HG03460 (cell line): ENCODE results near the gene ACTR5.

Source experiments
- ATAC-seq: cut with Tn5 transposase; IDR thresholded peaks from one replicate; pipeline ENCODE4 v1.9.1; 2021; ENCODE audit not compliant: unreplicated experiment

Gene ACTR5

DNA sequence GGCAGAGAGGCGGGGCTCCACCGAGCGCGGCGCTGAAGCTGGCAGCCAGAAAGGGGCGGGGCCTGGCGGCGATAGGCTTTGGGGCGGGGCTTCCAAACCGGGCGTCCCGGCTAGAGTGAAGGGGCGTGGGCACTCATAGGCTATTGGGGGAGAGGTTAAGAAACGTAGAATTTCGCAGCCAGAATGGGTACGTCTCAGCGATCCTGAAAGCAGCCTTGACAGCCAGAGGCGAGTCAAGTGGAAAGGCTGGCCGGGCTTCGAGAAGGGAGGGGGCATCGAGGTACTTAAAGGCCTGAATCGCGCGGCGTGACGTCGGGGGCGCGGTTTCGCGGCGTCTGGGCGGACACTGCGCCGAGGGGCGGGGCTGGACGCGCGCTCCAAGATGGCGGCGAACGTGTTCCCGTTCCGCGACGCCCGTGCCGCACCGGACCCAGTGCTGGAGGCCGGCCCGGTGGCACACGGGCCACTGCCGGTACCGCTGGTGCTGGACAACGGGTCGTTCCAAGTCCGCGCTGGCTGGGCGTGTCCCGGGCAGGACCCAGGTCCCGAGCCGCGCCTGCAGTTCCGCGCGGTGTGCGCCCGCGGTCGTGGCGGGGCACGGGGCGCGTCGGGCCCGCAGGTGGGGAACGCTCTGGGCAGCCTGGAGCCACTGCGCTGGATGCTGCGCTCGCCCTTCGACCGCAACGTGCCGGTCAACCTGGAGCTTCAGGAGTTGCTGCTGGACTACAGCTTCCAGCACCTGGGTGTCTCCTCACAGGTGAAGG lies at the start of gene ACTR5:
TSS of gene ACTR5 (plus strand) at position 364 of the 764 bp plus-strand sequence. CDS start at position 383, 19 bp downstream.
- ATAC-seq: peak; percentile 77

DNA sequence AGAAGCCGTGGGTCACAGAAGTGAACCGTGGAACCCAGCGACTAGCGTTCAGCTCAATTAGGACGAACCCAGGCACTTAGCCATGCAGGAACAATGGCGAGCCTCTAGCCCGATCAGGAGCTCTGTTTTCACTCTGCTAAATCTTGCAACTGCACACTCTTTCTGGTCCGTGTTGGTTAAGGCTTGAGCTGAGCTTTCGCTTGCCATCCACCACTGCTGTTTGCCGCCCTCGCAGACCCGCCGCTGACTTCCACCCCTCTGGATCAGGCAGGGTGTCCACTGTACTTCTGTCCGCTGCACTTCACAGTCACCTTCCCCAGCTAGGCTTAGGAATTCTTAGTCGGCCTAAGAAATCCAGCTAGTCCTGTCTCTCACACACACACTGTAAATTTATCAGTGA lies 49.7 kb upstream of the ACTR5 start:
- no peak for ATAC-seq

DNA sequence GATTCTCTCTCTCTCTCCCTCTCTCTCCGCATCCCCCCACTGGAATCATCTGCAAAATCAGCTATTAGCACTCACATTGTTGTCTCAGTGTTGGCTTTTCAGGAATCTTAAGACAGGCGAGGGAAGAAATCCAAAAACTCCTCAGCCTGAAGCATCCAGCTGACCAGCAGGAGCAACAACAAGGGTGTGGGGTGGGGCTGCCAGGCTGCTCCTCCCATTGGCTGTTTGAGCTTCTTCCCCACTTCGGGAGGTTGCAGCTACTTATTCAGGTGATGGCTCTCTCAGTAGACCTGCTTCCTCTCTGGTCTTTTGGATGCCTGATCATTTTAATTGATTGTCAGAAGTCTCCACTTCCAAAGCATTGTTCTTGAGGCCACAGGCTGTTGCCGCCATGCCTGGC lies 48.1 kb upstream of the ACTR5 start:
- no peak for ATAC-seq

DNA sequence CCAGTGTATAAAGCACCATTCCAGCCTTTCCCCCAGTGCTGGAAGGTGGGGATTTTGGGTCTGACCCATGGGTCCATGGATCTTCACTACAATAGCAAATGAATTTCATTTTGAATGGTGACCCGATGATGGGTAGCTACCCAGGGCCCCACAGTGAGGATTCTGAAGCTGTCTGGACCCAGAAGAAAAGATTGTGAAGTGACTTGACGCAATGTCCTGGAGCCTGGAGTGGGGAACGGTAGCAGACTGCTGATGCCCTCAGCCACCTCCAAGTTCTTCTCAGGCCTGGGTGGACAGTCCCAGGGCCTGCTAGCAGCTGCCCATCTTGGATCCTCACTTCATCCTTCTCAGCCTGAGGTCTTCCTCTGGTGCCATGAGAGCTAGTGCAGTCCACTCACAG lies 47.3 kb upstream of the ACTR5 start:
- no peak for ATAC-seq

DNA sequence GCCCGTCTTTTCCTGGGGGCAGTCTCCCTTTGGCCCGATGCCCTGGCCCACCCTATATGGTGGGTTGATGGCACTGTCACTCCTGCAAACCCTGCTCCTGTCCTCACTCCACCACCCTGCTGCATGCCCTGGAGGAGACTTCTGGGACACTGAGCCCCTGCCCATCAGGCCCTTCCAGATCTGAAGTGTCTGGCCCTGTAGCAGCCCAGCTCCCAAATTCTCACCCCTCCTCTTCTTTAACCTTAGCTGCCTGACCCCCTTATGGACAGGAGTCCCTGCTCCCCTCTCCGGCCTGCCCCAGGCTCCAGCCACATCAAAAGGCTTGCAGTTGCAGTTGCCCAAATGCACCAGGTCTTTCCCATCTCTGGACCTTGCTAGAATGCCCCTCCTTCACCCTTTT lies 44.7 kb upstream of the ACTR5 start:
- ATAC-seq: no peak

DNA sequence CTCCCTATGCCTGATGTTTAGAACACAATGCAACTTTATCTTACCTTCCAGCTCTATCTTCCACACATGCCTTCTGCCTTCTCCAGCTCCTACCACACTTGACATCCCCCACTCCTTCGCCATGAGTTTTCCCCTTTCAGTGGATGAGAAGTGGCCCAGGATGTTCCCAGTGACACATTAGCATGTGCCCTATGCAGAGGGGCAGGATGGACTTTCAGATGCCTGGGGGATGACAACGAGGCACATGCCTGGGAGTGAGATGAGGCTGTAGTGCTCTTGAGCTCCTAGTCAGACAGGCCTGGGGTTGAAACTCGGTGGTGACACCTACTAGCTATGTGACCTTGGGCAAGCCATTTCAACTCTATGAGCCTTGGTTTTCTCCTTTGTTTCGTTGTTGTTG lies 44.1 kb upstream of the ACTR5 start:
- no peak for ATAC-seq

DNA sequence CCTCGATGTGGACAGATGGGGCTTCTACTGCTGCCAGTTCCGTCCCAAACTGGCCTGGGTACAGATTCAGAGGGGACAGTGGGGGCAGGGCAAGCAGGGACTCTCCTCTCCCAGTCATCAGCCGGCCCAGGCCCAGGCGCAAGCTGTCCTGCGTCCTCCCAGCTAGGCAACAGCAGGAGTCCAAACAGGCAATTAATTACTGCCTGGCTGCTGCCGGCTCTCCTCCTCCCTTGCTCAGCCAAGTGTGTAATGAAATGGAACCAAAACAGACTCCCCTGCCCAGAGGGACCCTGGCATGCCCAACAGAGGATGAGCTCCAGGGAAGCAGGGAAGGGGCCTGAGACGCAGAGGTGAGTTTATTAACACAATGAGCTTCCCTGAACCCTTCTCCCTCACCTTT lies 41.8 kb upstream of the ACTR5 start:
- ATAC-seq: no peak

DNA sequence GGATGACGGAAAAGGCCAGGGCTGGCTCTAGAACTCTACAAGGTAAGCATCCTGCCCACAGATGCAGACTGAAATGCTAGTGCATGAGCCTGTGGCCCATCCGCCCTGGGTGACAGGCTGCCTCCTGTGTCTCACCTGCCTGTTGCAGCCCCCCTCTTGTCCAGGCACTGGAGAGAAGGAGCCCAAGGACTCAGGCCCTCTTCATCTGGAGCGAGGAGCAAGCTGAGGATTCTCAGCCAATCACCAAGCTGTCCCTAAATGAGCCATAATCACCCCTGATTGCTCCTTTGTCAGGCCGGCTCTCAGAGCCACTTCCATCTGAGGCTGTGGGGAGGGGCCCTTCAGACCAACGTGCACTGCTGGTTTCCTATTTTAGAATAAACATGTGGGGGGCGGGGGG lies 34.0 kb upstream of the ACTR5 start:
- ATAC-seq: no peak

DNA sequence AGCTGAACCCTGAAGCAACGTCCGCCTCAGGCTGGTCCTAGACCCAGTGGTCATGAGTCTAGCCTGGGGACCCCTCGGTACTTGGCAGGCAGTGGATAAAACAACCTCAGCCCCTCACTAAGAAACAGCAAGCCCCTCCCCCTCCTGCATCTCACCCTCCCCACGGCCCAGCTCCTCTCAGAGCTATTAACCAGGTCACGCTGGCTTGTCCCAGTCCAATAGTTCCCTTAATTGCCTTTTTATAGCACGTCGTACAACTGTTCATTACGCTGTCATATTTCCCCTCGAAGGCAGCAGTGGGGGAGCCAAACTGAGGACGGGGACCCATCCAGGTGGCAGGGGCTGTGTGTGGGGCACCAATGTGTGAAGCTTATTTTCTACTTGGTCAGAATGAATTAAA lies 32.6 kb upstream of the ACTR5 start:
- no peak for ATAC-seq

DNA sequence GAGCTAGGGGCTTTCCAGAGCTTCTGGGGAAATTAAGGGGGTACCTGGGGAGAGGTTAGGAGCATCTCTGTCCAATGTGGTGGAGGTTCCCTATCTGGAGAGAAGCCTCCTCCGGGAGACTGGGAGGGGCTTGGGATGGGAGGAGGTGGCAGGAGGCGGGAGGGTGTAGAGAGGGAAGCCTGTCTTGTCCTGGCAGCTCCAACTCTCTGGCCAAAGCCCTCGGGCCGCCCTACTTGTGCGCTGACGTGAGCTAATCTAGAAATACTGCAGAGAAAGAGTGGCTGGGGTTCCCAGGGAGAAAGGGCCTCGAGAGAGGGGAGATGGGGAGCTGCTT lies 25.6 kb upstream of the ACTR5 start:
- no peak for ATAC-seq

DNA sequence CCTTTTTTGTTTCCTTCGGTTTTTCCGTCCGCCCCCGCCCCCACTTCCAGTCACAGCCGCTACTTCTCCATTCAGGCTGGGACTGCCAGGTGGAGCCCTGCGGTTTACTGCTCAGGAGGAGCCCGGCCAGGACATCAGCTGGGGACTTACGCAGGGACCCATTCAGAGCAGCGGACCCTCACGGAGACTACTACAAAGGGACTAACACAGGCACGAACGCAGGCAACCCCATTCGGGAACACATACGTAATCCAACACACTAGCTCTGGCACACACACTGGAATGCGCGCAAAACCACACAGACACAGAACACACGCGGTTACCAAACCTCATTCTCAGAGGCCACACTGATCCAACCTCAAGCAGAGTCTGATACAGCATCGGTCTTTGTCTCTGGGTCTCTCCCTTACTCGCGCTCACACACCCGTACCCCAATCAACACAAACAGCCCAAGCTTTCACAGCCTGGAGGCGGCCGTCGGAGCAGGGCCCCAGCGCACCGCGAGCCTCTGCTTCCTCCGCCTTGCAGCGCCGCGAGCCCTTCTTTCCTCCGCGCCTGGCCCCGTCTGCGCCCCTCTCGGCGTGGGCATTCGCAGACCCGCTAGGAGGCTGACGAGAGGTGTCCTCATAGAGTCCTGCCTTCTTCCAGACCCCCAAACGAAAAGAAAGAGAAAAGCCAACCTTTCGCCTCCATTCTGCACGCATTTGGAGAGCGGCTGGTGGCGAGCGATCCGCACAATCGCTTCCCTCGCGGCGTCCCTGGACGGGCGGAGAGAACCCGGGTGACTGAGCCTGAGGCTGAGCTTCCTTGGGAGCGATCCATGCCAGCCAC lies 25.0 kb upstream of the ACTR5 start:
- no peak for ATAC-seq

DNA sequence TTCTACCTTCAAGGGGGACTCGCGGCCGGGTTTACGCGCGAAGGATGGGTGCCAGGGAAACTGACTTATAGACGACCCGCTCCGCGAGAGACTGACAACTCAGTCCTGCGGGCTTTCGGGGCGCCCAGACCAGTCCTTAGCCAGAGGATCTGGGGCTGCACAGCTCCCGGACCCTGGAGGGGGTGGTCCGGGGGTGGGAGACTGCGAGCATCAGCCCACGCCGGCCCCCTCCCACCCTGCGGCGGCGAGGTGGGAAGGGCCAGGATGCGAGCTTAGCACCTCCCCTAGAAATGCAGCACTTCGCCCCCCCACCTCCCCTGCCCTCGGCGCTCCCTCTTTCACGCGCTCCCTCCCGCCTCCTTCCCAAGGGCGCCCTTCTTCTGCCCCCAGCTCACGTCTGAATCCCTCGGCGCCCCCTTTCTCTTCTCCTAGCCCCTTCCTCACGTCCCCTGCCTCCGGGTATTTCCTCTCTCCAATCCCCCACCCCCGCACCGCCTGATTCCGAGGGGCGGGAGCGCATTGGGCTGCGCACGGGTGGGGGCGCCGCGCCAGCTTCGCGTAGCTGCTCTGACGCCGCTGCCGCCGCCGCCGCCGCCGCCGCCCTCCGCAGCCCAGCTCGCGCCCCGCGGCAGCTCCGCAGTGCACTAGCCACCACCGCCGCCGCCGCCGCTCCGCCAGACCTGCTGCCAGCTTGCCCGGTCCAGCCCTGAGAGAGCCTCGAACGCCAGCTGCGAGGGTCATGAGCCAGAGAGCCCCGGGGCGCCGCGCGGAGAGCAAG lies 24.2 kb upstream of the ACTR5 start, which contains the start of gene SLC32A1:
TSS of gene SLC32A1 (plus strand) at position 639 of the 778 bp plus-strand sequence. CDS start 239 bp downstream, outside the sequence.
- ATAC-seq: no peak

DNA sequence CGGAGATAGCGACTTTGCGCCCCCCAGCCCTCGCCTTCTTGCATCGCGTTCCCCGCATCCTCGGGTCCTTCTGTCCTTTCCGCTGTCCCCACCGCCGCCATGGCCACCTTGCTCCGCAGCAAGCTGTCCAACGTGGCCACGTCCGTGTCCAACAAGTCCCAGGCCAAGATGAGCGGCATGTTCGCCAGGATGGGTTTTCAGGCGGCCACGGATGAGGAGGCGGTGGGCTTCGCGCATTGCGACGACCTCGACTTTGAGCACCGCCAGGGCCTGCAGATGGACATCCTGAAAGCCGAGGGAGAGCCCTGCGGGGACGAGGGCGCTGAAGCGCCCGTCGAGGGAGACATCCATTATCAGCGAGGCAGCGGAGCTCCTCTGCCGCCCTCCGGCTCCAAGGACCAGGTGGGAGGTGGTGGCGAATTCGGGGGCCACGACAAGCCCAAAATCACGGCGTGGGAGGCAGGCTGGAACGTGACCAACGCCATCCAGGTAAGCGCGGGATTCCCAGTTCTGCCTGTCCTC lies 23.6 kb upstream of the ACTR5 start:
- ATAC-seq: no peak

DNA sequence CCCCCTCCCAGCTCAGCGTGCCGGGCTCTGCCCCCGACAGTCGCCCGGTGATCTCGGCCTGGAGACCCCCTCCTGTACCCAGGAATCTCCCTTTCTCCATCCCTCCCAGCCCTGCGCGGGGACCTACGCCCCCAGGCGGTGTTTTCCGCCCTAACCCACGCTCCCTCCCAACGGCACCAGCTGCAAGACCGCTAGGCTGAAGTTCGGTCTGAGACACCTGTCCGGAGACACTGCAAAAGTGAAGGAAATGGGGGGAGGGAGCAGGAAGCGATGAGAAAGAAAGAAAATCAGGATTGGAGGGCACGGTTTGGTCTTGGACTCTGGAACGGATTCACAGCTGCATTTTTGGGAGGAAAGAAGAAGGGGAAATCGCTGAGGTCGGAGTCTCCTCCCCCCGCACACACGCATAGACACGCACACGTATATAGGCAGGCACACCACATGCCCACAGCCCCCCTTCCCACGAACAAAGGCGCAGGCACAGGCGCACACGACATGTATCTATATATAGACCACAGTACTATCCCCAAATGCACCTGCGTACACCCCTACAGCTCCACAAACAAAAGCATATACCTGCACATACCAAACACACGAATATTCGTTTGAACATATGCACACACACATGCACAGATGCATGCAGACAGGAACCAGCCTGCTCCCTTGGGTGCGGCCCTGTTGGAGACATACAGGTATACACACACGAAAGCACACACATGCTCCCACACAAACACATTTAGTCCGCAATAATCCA lies 22.9 kb upstream of the ACTR5 start:
- no peak for ATAC-seq

DNA sequence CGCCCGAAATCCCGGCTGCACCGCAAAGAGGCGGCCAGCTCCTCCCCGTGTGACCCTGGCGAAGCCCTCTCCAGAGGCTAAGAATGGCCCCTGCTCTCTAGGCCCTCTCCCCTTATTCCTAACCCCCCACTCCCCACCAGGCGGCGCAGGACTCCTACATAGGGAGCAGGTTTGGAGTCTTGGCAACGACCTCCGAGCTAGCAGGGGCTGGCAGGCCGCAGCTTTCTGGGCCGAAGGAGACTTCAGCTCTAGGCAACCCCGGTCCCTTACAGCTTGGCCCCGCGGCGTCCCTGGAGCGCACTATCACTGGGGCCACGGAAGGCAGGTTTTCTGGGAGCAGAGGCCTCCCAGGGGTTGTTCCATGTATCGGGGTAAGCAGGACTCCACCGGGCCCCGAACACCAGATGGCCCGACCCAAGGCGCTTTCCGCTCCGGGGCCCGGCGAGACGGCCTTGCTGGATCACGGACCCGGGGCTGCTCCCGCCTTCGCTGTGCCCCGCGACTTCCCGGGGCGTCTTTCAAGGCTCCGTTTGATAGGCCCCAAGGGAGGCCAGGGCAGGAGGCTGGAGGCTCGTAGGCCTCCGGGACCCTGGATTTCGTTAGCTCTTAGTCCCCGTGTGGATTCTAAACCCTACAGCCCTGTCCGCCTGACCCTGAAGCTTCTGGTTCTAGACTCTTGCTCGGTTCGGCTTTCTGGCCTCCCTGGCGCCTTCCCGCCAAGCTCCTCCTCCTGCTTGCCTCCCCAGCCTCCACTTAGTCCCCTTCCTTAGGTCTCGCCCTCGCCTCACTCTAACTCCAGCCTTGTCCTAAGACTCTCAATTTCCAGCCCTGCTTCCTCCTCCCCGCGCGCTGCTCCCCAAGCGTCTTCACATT lies 22.1 kb upstream of the ACTR5 start:
- ATAC-seq: no peak

DNA sequence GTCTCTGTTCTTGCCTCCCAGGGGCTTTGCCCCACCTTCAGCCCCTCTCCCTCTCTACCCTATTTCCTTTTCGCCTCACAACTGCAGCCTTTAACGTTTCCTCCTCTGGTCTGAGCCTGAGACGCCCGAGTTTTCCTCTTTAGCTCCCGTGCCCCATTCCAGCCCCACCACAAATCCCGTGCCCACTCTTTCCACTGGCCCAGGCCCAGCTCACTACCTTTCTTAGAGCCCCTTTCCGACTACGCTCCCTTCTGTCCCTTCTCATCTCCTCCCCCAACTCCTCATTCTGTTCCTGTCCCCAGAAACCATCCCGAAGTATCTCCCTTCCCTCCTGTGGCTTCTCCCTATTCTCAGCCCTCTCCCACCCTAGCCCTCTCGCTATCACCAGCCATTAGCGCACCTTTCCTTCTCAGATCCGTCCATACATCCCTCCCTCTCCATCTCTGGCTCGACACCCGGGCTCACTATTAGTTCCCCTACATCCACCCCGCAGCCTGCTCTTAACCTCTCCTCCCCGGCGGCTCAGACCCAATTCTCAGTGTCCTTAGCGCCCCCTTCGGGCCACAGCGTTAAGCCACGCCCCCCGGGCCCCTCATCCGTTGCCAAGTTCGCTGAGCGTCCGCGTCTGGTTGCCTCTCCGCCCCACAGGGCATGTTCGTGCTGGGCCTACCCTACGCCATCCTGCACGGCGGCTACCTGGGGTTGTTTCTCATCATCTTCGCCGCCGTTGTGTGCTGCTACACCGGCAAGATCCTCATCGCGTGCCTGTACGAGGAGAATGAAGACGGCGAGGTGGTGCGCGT lies 21.3 kb upstream of the ACTR5 start:
- ATAC-seq: no peak

DNA sequence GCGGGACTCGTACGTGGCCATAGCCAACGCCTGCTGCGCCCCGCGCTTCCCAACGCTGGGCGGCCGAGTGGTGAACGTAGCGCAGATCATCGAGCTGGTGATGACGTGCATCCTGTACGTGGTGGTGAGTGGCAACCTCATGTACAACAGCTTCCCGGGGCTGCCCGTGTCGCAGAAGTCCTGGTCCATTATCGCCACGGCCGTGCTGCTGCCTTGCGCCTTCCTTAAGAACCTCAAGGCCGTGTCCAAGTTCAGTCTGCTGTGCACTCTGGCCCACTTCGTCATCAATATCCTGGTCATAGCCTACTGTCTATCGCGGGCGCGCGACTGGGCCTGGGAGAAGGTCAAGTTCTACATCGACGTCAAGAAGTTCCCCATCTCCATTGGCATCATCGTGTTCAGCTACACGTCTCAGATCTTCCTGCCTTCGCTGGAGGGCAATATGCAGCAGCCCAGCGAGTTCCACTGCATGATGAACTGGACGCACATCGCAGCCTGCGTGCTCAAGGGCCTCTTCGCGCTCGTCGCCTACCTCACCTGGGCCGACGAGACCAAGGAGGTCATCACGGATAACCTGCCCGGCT lies 20.6 kb upstream of the ACTR5 start:
- no peak for ATAC-seq

DNA sequence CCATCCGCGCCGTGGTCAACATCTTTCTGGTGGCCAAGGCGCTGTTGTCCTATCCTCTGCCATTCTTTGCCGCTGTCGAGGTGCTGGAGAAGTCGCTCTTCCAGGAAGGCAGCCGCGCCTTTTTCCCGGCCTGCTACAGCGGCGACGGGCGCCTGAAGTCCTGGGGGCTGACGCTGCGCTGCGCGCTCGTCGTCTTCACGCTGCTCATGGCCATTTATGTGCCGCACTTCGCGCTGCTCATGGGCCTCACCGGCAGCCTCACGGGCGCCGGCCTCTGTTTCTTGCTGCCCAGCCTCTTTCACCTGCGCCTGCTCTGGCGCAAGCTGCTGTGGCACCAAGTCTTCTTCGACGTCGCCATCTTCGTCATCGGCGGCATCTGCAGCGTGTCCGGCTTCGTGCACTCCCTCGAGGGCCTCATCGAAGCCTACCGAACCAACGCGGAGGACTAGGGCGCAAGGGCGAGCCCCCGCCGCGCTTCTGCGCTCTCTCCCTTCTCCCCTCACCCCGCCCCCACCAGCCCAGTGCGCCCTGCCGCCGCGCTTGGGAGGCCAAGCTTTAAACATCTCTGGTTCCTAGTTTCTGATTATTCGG lies 20.0 kb upstream of the ACTR5 start:
- no peak for ATAC-seq
